ENCODE data around the gene KCNH6.

- no peak for TF ChIP-seq GATA2 (IDR thresholded peaks at IDR 0.05; ENCODE audit: low read depth, low read length)
- TF ChIP-seq GATA3 (IDR thresholded peaks at IDR 0.05; ENCODE audit: low read depth, low read length): no peak
Observed at GRCh38 chr17:63514974-63515373, 8.2 kb upstream of the KCNH6 start.
